ENCODE results near the gene GALNT9.

The GALNT9 gene

DNA sequence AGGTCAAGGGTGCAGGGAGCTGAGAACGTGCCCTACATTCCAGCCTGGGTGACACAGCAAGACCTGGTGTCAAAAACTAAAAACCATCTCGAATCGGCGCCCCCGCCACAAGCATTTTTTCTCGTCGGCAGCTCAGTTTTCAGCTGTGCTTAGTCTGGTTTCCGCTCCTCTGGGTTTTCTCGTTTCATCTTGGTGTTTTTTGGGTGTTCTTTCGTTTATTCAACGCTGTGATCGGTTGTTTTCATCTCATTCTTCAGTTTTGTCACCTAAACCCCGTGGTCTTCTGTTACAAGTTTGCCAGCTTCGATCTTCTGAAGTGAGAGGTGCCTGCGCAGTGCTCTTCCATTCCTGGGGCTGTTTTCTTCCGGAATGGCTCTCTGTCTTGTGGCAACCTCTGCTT lies 143.7 kb downstream of the GALNT9 start:
- Histone ChIP-seq H3K27ac (replicated peaks; ENCODE audit: low read length) (no peak overlapping the region), H2AK5ac (ENCODE audit: low read depth, low read length) (no peak overlapping the region), H3K9me3 (replicated peaks in 1 of 2; ENCODE audit: control insufficient read depth in 2 of 2, insufficient read depth in 1 of 2, low read depth in 1 of 2, low read length in 2 of 2) (peaks cover 0 to 9% of the 10 kb centered on the region in 2 donors), H3K4me3 (ENCODE audit: low read length in 2 of 2) (no peak overlapping the region), H3K27me3 (ENCODE audit: control insufficient read depth in 3 of 3, insufficient read depth in 3 of 3, low read depth in 1 of 3, low read length in 3 of 3) (peaks cover 0 to 66% (median 17%) of the 10 kb centered on the region in 3 experiments), H3K36me3 (replicated peaks in 1 of 2; ENCODE audit: control insufficient read depth in 2 of 2, insufficient read depth in 2 of 2, low read length in 2 of 2) (no peaks in the 10 kb centered on the region), H3K9ac (ENCODE audit: low read depth, low read length, poor library complexity) (no peak overlapping the region), H3K4me1 (ENCODE audit: control insufficient read depth in 2 of 2, insufficient read depth in 1 of 2, low read depth in 1 of 2, low read length in 2 of 2) (peaks cover 6 to 9% of the 10 kb centered on the region in 2 donors), H4K91ac (ENCODE audit: low read depth, low read length, poor library complexity) (no peak overlapping the region), H2AFZ (ENCODE audit: low read length) (no peak overlapping the region), H3K14ac (ENCODE audit: low read length) (no peak overlapping the region), H3K4me2 (ENCODE audit: insufficient read depth, low read length, poor library complexity, severe bottlenecking) (no peak overlapping the region), H3K18ac (ENCODE audit: low read length) (no peak overlapping the region), H2BK5ac (ENCODE audit: low read length) (no peak overlapping the region), H2BK12ac (ENCODE audit: low read length) (no peak overlapping the region), H2BK120ac (ENCODE audit: low read depth, low read length) (no peak overlapping the region), H4K8ac (ENCODE audit: low read depth, low read length) (no peak overlapping the region), H3K4ac (ENCODE audit: low read length) (no peak overlapping the region), H2BK15ac (ENCODE audit: low read length) (no peak overlapping the region), H3K23ac (ENCODE audit: low read depth, low read length, poor library complexity) (no peak overlapping the region), H3K79me1 (ENCODE audit: low read depth, low read length) (peaks cover 4% of the 10 kb centered on the region)
- DNase-seq (ENCODE audit: low spot score), result no peak
- no CpG with 5 or more reads among the region's 16 CpGs for WGBS, 2 donors (ENCODE audit: extremely low coverage in 2 of 2, insufficient read length in 2 of 2, insufficient replicate concordance in 1 of 2)

DNA sequence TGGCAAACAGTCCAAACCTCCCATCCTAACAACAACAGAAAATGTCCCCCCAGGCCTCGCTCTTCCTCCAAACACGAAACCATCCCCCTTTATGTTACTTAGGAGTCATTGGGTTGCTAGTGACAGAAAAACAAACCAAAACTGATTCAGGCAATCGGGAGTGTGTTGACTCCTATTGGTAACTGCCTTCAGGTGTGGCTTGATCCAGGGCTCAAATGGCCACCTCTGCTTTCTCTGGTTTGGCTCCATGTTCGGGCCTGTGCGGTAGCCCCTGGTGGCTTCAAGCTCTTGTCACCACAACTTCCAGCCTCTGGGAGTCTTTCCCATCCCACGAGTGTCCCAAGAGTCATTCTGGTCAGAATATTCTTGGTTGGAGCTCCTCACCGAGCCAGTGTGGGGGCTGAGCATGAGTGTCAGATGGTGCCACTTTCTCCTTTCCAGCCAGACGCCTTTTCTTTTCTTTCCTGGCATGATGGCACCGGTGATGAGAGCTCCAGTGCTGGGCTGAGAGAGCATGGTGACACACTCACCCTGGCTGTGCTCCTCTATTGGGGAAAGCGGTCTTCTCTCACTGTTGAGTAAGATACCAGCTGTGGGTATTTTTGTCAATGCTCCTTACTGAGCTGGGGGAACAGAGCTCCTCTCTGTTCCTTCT lies 146.6 kb downstream of the GALNT9 start:
- Histone ChIP-seq H4K8ac (ENCODE audit: low read depth, low read length) (no peak overlapping the region), H3K4me2 (ENCODE audit: insufficient read depth, low read length, poor library complexity, severe bottlenecking) (no peak overlapping the region), H3K23ac (ENCODE audit: low read depth, low read length, poor library complexity) (no peak overlapping the region), H3K36me3 (replicated peaks in 1 of 2; ENCODE audit: control insufficient read depth in 2 of 2, insufficient read depth in 2 of 2, low read length in 2 of 2) (no peaks in the 10 kb centered on the region), H3K18ac (ENCODE audit: low read length) (no peak overlapping the region), H3K4me3 (ENCODE audit: low read length in 2 of 2) (peak overlapping the region in 1 of 2 donors; percentile 17), H3K27me3 (ENCODE audit: control insufficient read depth in 3 of 3, insufficient read depth in 3 of 3, low read depth in 1 of 3, low read length in 3 of 3) (peaks cover 0 to 47% (median 7%) of the 10 kb centered on the region in 3 experiments), H3K79me1 (ENCODE audit: low read depth, low read length) (peaks cover 2% of the 10 kb centered on the region), H3K9me3 (replicated peaks in 1 of 2; ENCODE audit: control insufficient read depth in 2 of 2, insufficient read depth in 1 of 2, low read depth in 1 of 2, low read length in 2 of 2) (peaks cover 0 to 11% of the 10 kb centered on the region in 2 donors), H3K4ac (ENCODE audit: low read length) (no peak overlapping the region), H2BK12ac (ENCODE audit: low read length) (no peak overlapping the region), H3K4me1 (ENCODE audit: control insufficient read depth in 2 of 2, insufficient read depth in 1 of 2, low read depth in 1 of 2, low read length in 2 of 2) (peaks cover 4 to 11% of the 10 kb centered on the region in 2 donors), H3K9ac (ENCODE audit: low read depth, low read length, poor library complexity) (no peak overlapping the region), H2BK5ac (ENCODE audit: low read length) (no peak overlapping the region), H2BK15ac (ENCODE audit: low read length) (no peak overlapping the region), H3K27ac (replicated peaks; ENCODE audit: low read length) (no peak overlapping the region), H4K91ac (ENCODE audit: low read depth, low read length, poor library complexity) (no peak overlapping the region), H3K14ac (ENCODE audit: low read length) (no peak overlapping the region), H2AFZ (ENCODE audit: low read length) (no peak overlapping the region), H2AK5ac (ENCODE audit: low read depth, low read length) (peak overlapping the region; percentile 81), H2BK120ac (ENCODE audit: low read depth, low read length) (no peak overlapping the region)
- no CpG with 5 or more reads among the region's 10 CpGs for WGBS, 2 donors (ENCODE audit: extremely low coverage in 2 of 2, insufficient read length in 2 of 2, insufficient replicate concordance in 1 of 2)
- no peak for DNase-seq (ENCODE audit: low spot score)

DNA sequence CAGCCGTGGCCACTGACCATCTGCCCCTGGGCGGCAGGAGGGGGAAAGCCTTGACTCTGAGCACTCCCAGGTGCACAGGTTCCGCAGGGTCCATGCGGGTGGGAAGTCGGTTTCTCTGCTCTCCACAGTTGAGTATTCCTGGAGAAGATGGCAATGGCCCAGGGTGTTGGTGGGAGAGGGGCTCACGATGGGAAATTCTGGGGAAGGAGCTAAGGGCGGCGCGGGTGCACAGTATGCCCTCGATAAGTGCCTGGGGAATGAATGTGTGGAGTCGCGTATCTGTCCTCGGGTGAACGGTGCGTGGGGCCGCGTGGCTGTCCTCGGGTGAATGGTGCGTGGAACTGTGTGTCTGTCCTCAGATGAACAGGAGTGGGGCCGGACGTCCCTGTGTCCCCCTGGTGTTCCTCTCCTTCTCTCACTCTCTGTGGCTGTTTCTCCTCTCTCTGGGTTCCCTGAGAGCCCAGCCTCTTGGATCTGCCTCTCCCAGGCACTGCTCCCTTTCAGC lies 147.1 kb downstream of the GALNT9 start:
- Histone ChIP-seq H3K23ac (ENCODE audit: low read depth, low read length, poor library complexity) (peak overlapping the region; percentile 26), H3K36me3 (replicated peaks in 1 of 2; ENCODE audit: control insufficient read depth in 2 of 2, insufficient read depth in 2 of 2, low read length in 2 of 2) (no peaks in the 10 kb centered on the region), H2BK120ac (ENCODE audit: low read depth, low read length) (no peak overlapping the region), H3K27ac (replicated peaks; ENCODE audit: low read length) (no peak overlapping the region), H3K4me2 (ENCODE audit: insufficient read depth, low read length, poor library complexity, severe bottlenecking) (no peak overlapping the region), H2BK15ac (ENCODE audit: low read length) (no peak overlapping the region), H3K4ac (ENCODE audit: low read length) (no peak overlapping the region), H3K4me1 (ENCODE audit: control insufficient read depth in 2 of 2, insufficient read depth in 1 of 2, low read depth in 1 of 2, low read length in 2 of 2) (peaks cover 4 to 11% of the 10 kb centered on the region in 2 donors), H3K9ac (ENCODE audit: low read depth, low read length, poor library complexity) (no peak overlapping the region), H3K27me3 (ENCODE audit: control insufficient read depth in 3 of 3, insufficient read depth in 3 of 3, low read depth in 1 of 3, low read length in 3 of 3) (peaks cover 0 to 44% (median 7%) of the 10 kb centered on the region in 3 experiments), H2BK12ac (ENCODE audit: low read length) (peak overlapping the region; percentile 60), H2BK5ac (ENCODE audit: low read length) (no peak overlapping the region), H4K8ac (ENCODE audit: low read depth, low read length) (no peak overlapping the region), H2AK5ac (ENCODE audit: low read depth, low read length) (no peak overlapping the region), H3K14ac (ENCODE audit: low read length) (peak overlapping the region; percentile 3), H2AFZ (ENCODE audit: low read length) (no peak overlapping the region), H3K79me1 (ENCODE audit: low read depth, low read length) (peaks cover 2% of the 10 kb centered on the region), H4K91ac (ENCODE audit: low read depth, low read length, poor library complexity) (no peak overlapping the region), H3K18ac (ENCODE audit: low read length) (no peak overlapping the region), H3K4me3 (ENCODE audit: low read length in 2 of 2) (no peak overlapping the region), H3K9me3 (replicated peaks in 1 of 2; ENCODE audit: control insufficient read depth in 2 of 2, insufficient read depth in 1 of 2, low read depth in 1 of 2, low read length in 2 of 2) (peaks cover 0 to 11% of the 10 kb centered on the region in 2 donors)
- WGBS, 2 donors (ENCODE audit: extremely low coverage in 2 of 2, insufficient read length in 2 of 2, insufficient replicate concordance in 1 of 2), result no CpG with 5 or more reads among the region's 21 CpGs
- no peak for DNase-seq (ENCODE audit: low spot score)

DNA sequence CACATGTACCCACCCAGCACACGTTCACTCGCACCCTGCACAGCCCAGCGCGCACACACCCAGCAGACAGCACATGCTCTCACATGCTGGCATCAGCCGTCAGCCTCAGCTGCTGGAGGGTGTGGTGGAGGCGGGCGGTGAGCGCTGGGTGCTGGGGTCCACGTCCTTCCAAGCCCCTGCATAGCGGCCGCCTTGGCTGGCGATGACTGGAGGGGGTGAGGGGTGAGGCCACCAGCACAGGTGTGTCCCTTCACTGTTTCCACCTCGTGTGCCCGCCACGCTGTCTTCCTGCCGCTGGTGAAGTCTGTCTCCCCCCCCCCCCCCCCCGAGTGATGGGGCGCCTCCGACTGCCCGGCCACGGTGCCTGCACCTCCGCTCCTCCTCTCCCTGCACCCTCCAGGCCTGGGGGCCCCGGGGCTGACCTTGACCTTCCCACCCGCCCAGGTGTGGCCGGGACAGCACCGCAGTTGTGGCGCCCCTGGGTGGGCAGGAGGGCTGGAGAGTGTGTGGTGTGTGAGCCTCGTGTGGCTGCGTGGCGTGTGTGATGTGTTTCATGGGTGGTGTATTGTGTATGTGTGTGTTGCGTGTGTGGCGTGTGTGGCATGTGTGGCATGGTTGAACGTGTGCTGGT lies 147.7 kb downstream of the GALNT9 start:
- no peaks in the 10 kb centered on the region for H3K36me3 ChIP-seq (replicated peaks in 1 of 2; ENCODE audit: control insufficient read depth in 2 of 2, insufficient read depth in 2 of 2, low read length in 2 of 2)
- no peak overlapping the region for H4K91ac ChIP-seq (ENCODE audit: low read depth, low read length, poor library complexity)
- no peak overlapping the region for H3K9ac ChIP-seq (ENCODE audit: low read depth, low read length, poor library complexity)
- peak overlapping the region; percentile 97 for H3K23ac ChIP-seq (ENCODE audit: low read depth, low read length, poor library complexity)
- H3K27ac ChIP-seq (replicated peaks; ENCODE audit: low read length), result no peak overlapping the region
- H2AFZ ChIP-seq (ENCODE audit: low read length), result no peak overlapping the region
- H3K14ac ChIP-seq (ENCODE audit: low read length), result peak overlapping the region; percentile 38
- H2BK5ac ChIP-seq (ENCODE audit: low read length), result peak overlapping the region; percentile 22
- no peak overlapping the region for H3K4me2 ChIP-seq (ENCODE audit: insufficient read depth, low read length, poor library complexity, severe bottlenecking)
- peaks cover 4 to 13% of the 10 kb centered on the region in 2 donors for H3K4me1 ChIP-seq (ENCODE audit: control insufficient read depth in 2 of 2, insufficient read depth in 1 of 2, low read depth in 1 of 2, low read length in 2 of 2)
- peaks cover 0 to 42% (median 7%) of the 10 kb centered on the region in 3 experiments for H3K27me3 ChIP-seq (ENCODE audit: control insufficient read depth in 3 of 3, insufficient read depth in 3 of 3, low read depth in 1 of 3, low read length in 3 of 3)
- H3K9me3 ChIP-seq (replicated peaks in 1 of 2; ENCODE audit: control insufficient read depth in 2 of 2, insufficient read depth in 1 of 2, low read depth in 1 of 2, low read length in 2 of 2), result peaks cover 0 to 8% of the 10 kb centered on the region in 2 donors
- no peak overlapping the region for H4K8ac ChIP-seq (ENCODE audit: low read depth, low read length)
- no peak overlapping the region for H2BK15ac ChIP-seq (ENCODE audit: low read length)
- peak overlapping the region; percentile 97 for H2BK12ac ChIP-seq (ENCODE audit: low read length)
- H2AK5ac ChIP-seq (ENCODE audit: low read depth, low read length), result no peak overlapping the region
- peak overlapping the region in 1 of 2 donors; percentile 52 for H3K4me3 ChIP-seq (ENCODE audit: low read length in 2 of 2)
- peak overlapping the region; percentile 90 for H3K18ac ChIP-seq (ENCODE audit: low read length)
- H3K79me1 ChIP-seq (ENCODE audit: low read depth, low read length), result peaks cover 2% of the 10 kb centered on the region
- peak overlapping the region; percentile 61 for H2BK120ac ChIP-seq (ENCODE audit: low read depth, low read length)
- no peak for DNase-seq (ENCODE audit: low spot score)
- WGBS, 2 donors (ENCODE audit: extremely low coverage in 2 of 2, insufficient read length in 2 of 2, insufficient replicate concordance in 1 of 2), result no CpG with 5 or more reads among the region's 33 CpGs
- peak overlapping the region; percentile 66 for H3K4ac ChIP-seq (ENCODE audit: low read length)
